Trophoblast cell (in vitro differentiated cells and primary cell): ENCODE measurements around the gene GJA5.

ENCODE experiments used
- DNase-seq, 2 donors: peaks; one replicate each; pipeline ENCODE4 v3.0.0-alpha.2; 2016
- H2AFZ ChIP-seq: 2 replicates; pipeline ENCODE4 v1.6.1; 2013; ENCODE audit warnings: low read length, moderate library complexity, mild to moderate bottlenecking; ENCODE audit not compliant: insufficient read depth, poor library complexity
- H2AK5ac ChIP-seq: 2 replicates; pipeline ENCODE4 v1.6.1; 2013; ENCODE audit warnings: mild to moderate bottlenecking, low read length
- H2BK120ac ChIP-seq: 2 replicates; pipeline ENCODE4 v1.6.1; 2013; ENCODE audit warnings: low read length, mild to moderate bottlenecking, moderate library complexity; ENCODE audit not compliant: insufficient read depth, poor library complexity
- H2BK12ac ChIP-seq: 2 replicates; pipeline ENCODE4 v1.6.1; 2013; ENCODE audit warnings: mild to moderate bottlenecking, low read length, moderate library complexity
- H2BK5ac ChIP-seq: 2 replicates; pipeline ENCODE4 v1.6.1; 2013; ENCODE audit warnings: low read length, low read depth, moderate library complexity, mild to moderate bottlenecking; ENCODE audit not compliant: poor library complexity
- H3K14ac ChIP-seq: 2 replicates; pipeline ENCODE4 v1.6.1; 2013; ENCODE audit warnings: mild to moderate bottlenecking, low read length
- H3K18ac ChIP-seq: 2 replicates; pipeline ENCODE4 v1.6.1; 2013; ENCODE audit warnings: mild to moderate bottlenecking, low read length
- H3K23ac ChIP-seq: 2 replicates; pipeline ENCODE4 v1.6.1; 2013; ENCODE audit warnings: low read length
- H3K27ac ChIP-seq: 2 replicates; pipeline ENCODE4 v1.5.1; 2013; ENCODE audit warnings: low read depth, mild to moderate bottlenecking, inconsistent platforms, low read length, moderate library complexity
- H3K27me3 ChIP-seq: 2 replicates; pipeline ENCODE4 v1.6.1; 2013; ENCODE audit warnings: inconsistent platforms, mild to moderate bottlenecking, low read length, moderate library complexity; ENCODE audit not compliant: insufficient read depth
- H3K36me3 ChIP-seq, 2 experiments: 1 replicate in 1 of 2; 2 replicates in 1 of 2; pipeline ENCODE4 v1.6.1; 2013; ENCODE audit warnings: low read length in 2 of 2, mild to moderate bottlenecking in 2 of 2, moderate library complexity in 1 of 2; ENCODE audit not compliant: insufficient read depth in 2 of 2, control insufficient read depth in 1 of 2
- H3K4ac ChIP-seq: 2 replicates; pipeline ENCODE4 v1.6.1; 2013; ENCODE audit warnings: low read depth, mild to moderate bottlenecking, low read length, moderate library complexity
- H3K4me1 ChIP-seq, 2 experiments: 1 replicate in 1 of 2; 2 replicates in 1 of 2; pipeline ENCODE4 v1.6.1; 2013; ENCODE audit warnings: low read length in 2 of 2, mild to moderate bottlenecking in 2 of 2, moderate library complexity in 1 of 2; ENCODE audit not compliant: insufficient read depth in 2 of 2, control insufficient read depth in 1 of 2
- H3K4me2 ChIP-seq: 2 replicates; pipeline ENCODE4 v1.6.1; 2013; ENCODE audit warnings: inconsistent platforms, mild to moderate bottlenecking, low read length, moderate library complexity
- H3K4me3 ChIP-seq: 2 replicates; pipeline ENCODE4 v1.5.1; 2013; ENCODE audit warnings: mild to moderate bottlenecking, low read depth, low read length, inconsistent platforms
- H3K79me1 ChIP-seq: one replicate; pipeline ENCODE4 v1.6.1; 2013; ENCODE audit warnings: low read length
- H3K79me2 ChIP-seq: 2 replicates; pipeline ENCODE4 v1.6.1; 2013; ENCODE audit warnings: low read length, mild to moderate bottlenecking; ENCODE audit not compliant: control insufficient read depth, insufficient read depth, poor library complexity
- H3K9ac ChIP-seq: 2 replicates; pipeline ENCODE4 v1.6.1; 2013; ENCODE audit warnings: mild to moderate bottlenecking, low read length
- H3K9me3 ChIP-seq: 2 replicates; pipeline ENCODE4 v1.6.1; 2013; ENCODE audit warnings: low read depth, mild to moderate bottlenecking, control low read depth, inconsistent platforms, low read length; ENCODE audit not compliant: insufficient read depth
- H4K12ac ChIP-seq: 2 replicates; pipeline ENCODE4 v1.6.1; 2013; ENCODE audit warnings: low read depth, mild to moderate bottlenecking, low read length, moderate library complexity
- H4K8ac ChIP-seq: 2 replicates; pipeline ENCODE4 v1.6.1; 2013; ENCODE audit warnings: low read depth, mild to moderate bottlenecking, low read length, moderate library complexity
- H4K91ac ChIP-seq: one replicate; pipeline ENCODE4 v1.6.1; 2013; ENCODE audit warnings: low read depth, mild to moderate bottlenecking, low read length, moderate library complexity
- WGBS: extraction: QIAGEN DNeasy Blood & Tissue Kit; methylation state at CpG from one replicate; pipeline ENCODE4 v1.1.7; 2013; ENCODE audit warnings: missing lambda C conversion rate; ENCODE audit not compliant: insufficient read length, insufficient coverage; ENCODE audit errors: extremely low coverage; 5-methylcytosine and 5-hydroxymethylcytosine counted together

GJA5 gene

GRCh38 chr1:147804942-147805723 is 44.7 kb upstream of the GJA5 start:
- H3K27me3 ChIP-seq: no peaks in the 10 kb centered on the region

DNA sequence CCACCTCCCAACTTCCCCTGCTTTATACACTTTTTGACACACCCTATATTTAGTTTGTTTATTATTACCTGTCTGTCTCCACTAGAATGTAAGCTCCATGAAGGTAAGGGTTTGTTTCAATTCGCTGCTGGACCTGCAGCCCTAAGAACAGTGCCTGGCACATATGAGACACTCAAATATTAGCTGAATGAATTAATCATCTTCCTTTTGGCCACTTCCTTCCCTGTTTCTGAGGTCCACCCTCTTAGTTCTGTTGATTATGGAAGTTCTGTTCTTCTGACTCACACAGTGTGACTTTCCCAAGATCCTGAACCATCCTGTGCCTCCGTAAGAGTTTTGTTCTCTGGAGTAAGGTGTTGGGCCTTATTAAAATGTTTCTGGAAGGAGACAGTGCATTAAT is 40.4 kb upstream of the GJA5 start:
- no peak overlapping the region for H3K27ac ChIP-seq
- H3K36me3 ChIP-seq: no peaks in the 10 kb centered on the region
- no peak overlapping the region for H3K23ac ChIP-seq
- no peak overlapping the region for H2BK12ac ChIP-seq
- H3K4me1 ChIP-seq: peaks cover 0 to 3% of the 10 kb centered on the region in 2 experiments
- no peaks in the 10 kb centered on the region for H3K27me3 ChIP-seq
- no peak overlapping the region for H2AFZ ChIP-seq
- no peak overlapping the region for H3K9ac ChIP-seq
- no peaks in the 10 kb centered on the region for H3K79me1 ChIP-seq
- no peak overlapping the region for H2AK5ac ChIP-seq
- H2BK120ac ChIP-seq: no peak overlapping the region
- H3K79me2 ChIP-seq: no peaks in the 10 kb centered on the region
- no peak overlapping the region for H3K4ac ChIP-seq
- no peak overlapping the region for H2BK5ac ChIP-seq
- no peak overlapping the region for H4K8ac ChIP-seq
- no peak overlapping the region for H3K4me3 ChIP-seq
- H3K14ac ChIP-seq: no peak overlapping the region
- WGBS: no CpG with 5 or more reads among the region's 2 CpGs
- H3K9me3 ChIP-seq: peaks cover 1% of the 10 kb centered on the region
- no peak overlapping the region for H4K91ac ChIP-seq
- DNase-seq: no peak
- H3K18ac ChIP-seq: no peak overlapping the region
- H3K4me2 ChIP-seq: no peak overlapping the region
- no peak overlapping the region for H4K12ac ChIP-seq

More at GRCh38 chr1:147804942-147805723, 44.7 kb upstream of the GJA5 start:
- Histone ChIP-seq H3K79me1 (no peaks in the 10 kb centered on the region), H2BK12ac (no peak overlapping the region), H3K36me3 (no peaks in the 10 kb centered on the region), H2AK5ac (no peak overlapping the region), H3K9me3 (peaks cover 1% of the 10 kb centered on the region), H3K18ac (no peak overlapping the region), H3K4me2 (no peak overlapping the region), H3K4me1 (peaks cover 0 to 8% of the 10 kb centered on the region in 2 experiments), H4K12ac (no peak overlapping the region), H3K4me3 (no peak overlapping the region), H4K91ac (no peak overlapping the region), H4K8ac (no peak overlapping the region), H3K23ac (no peak overlapping the region), H2AFZ (no peak overlapping the region), H3K4ac (no peak overlapping the region), H2BK120ac (no peak overlapping the region), H3K14ac (no peak overlapping the region), H3K9ac (no peak overlapping the region), H3K27ac (no peak overlapping the region), H3K79me2 (no peaks in the 10 kb centered on the region), H2BK5ac (no peak overlapping the region)
- no CpG with 5 or more reads among the region's 6 CpGs for WGBS
- DNase-seq: peak in 1 of 2 donors; percentile 30

- no peak overlapping the region for H2AK5ac ChIP-seq
- no peak overlapping the region for H2BK120ac ChIP-seq
- no peak overlapping the region for H3K18ac ChIP-seq
- no peak overlapping the region for H4K8ac ChIP-seq
- H2AFZ ChIP-seq: no peak overlapping the region
- DNase-seq: no peak
- no peak overlapping the region for H3K9ac ChIP-seq
- no peak overlapping the region for H4K12ac ChIP-seq
- no peak overlapping the region for H3K4me2 ChIP-seq
- no peaks in the 10 kb centered on the region for H3K27me3 ChIP-seq
- H2BK12ac ChIP-seq: no peak overlapping the region
- WGBS: no CpG with 5 or more reads among the region's 3 CpGs
- H3K23ac ChIP-seq: no peak overlapping the region
- H3K79me2 ChIP-seq: no peaks in the 10 kb centered on the region
- H3K36me3 ChIP-seq: no peaks in the 10 kb centered on the region
- no peak overlapping the region for H3K4me3 ChIP-seq
- H2BK5ac ChIP-seq: no peak overlapping the region
- no peak overlapping the region for H3K27ac ChIP-seq
- no peak overlapping the region for H4K91ac ChIP-seq
- H3K4me1 ChIP-seq: no peaks in the 10 kb centered on the region
- H3K14ac ChIP-seq: no peak overlapping the region
- H3K79me1 ChIP-seq: no peaks in the 10 kb centered on the region
- no peak overlapping the region for H3K4ac ChIP-seq
- H3K9me3 ChIP-seq: peaks cover 1% of the 10 kb centered on the region
Observed at GRCh38 chr1:147798731-147799130, 38.3 kb upstream of the GJA5 start.

GRCh38 chr1:147794570-147794969 is 34.2 kb upstream of the GJA5 start:
- no peak overlapping the region for H2BK120ac ChIP-seq
- H3K4me1 ChIP-seq: no peaks in the 10 kb centered on the region
- no peak overlapping the region for H3K18ac ChIP-seq
- H3K9ac ChIP-seq: no peak overlapping the region
- no peak overlapping the region for H2BK5ac ChIP-seq
- H2AFZ ChIP-seq: no peak overlapping the region
- H3K27ac ChIP-seq: no peak overlapping the region
- H4K91ac ChIP-seq: no peak overlapping the region
- H3K79me1 ChIP-seq: no peaks in the 10 kb centered on the region
- no peaks in the 10 kb centered on the region for H3K36me3 ChIP-seq
- H2AK5ac ChIP-seq: no peak overlapping the region
- no peaks in the 10 kb centered on the region for H3K9me3 ChIP-seq
- H4K8ac ChIP-seq: no peak overlapping the region
- DNase-seq: peak; percentile 26 to 31
- no CpG with 5 or more reads among the region's 10 CpGs for WGBS
- H4K12ac ChIP-seq: no peak overlapping the region
- H3K4me2 ChIP-seq: no peak overlapping the region
- H3K14ac ChIP-seq: no peak overlapping the region
- H2BK12ac ChIP-seq: peak overlapping the region; percentile 20
- no peaks in the 10 kb centered on the region for H3K79me2 ChIP-seq
- no peaks in the 10 kb centered on the region for H3K27me3 ChIP-seq
- no peak overlapping the region for H3K23ac ChIP-seq
- H3K4me3 ChIP-seq: no peak overlapping the region
- no peak overlapping the region for H3K4ac ChIP-seq
